HG02798 (cell line): ENCODE measurements around the gene MDP1.
"Not testable (repeated sequence)": the region's sequence is repeated elsewhere in the genome, so short reads cannot be mapped to it uniquely, and the experiment has no call there.

Source experiments
- ATAC-seq: cut with Tn5 transposase; IDR thresholded peaks from one replicate; pipeline ENCODE4 v1.9.1; 2021; ENCODE audit warnings: mild to moderate bottlenecking; ENCODE audit not compliant: unreplicated experiment, poor library complexity

The MDP1 gene

DNA sequence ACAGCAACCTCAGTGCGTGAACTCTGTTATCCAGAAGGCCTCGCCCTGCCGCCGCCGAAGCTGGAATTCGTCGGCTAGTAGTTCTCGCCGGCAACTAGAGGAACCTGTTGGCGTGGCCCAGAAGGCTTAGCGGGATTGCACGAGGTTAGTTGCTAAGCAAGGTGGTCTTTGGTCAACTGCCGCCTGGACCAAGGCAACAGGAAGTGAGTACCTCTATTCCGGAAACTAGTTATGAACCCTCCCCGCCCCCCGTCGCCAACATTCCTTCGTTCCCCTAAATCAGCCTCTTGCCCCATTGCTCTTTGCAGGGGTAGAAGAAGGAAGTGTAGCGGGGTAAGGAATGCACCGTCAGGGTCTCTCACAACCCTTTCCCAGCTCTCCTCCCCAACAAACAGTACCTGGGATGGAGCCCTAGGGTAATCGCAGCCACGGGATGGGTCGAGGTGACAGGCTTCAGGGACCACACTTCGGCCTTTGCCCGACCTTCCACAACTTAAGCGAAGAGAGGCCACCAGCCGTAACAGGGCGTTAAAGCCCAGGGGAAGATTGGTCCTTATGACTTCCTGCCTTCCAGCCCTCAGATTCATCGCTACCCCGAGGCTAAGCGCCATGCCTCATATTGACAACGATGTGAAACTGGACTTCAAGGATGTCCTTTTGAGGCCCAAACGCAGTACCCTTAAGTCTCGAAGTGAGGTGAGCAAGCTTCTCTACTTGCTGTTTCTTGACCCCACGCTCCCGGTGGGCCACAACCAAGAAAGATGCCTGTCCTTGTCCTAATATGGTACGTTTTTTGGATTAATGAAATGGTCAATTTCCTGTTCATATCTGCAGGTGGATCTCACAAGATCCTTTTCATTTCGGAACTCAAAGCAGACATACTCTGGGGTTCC is 17.0 kb upstream of the MDP1 start, which contains the start of gene GMPR2:
Gene GMPR2, plus strand, starts transcription at position 285 of the 893 bp plus-strand sequence. Its CDS starts 325 bp downstream, at position 610.
- peak; percentile 74 for ATAC-seq

DNA sequence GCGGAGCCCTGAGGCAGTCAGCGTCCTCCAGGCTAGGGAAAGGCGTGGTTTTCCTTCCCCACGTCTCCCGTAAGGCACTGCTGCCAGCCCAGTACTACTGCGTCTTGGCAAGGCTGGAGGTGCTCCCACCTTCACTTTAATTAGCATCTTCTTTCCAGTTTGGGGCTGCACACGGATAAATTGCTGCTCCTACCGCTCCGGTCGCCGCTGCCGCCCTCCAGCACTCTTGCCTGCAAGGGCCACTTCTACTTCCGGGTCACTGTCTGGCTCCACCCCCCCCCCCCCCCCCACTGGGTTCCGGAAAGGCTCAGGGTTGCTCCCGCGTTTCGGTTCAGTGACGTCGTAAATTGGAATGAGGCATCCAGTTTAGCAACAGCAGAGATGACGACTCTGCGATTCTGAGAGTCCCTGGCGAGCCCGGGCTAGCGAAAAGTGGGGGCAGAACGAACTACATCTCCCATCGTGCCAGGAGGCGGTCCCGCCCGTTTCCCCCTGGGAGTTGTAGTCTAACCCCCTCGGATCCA is 16.3 kb upstream of the MDP1 start, which contains the start of gene NEDD8:
Gene NEDD8, minus strand, starts transcription at position 247 of the 524 bp plus-strand sequence. Its CDS starts 100 bp downstream, at position 147.
- ATAC-seq = peak; percentile 77

DNA sequence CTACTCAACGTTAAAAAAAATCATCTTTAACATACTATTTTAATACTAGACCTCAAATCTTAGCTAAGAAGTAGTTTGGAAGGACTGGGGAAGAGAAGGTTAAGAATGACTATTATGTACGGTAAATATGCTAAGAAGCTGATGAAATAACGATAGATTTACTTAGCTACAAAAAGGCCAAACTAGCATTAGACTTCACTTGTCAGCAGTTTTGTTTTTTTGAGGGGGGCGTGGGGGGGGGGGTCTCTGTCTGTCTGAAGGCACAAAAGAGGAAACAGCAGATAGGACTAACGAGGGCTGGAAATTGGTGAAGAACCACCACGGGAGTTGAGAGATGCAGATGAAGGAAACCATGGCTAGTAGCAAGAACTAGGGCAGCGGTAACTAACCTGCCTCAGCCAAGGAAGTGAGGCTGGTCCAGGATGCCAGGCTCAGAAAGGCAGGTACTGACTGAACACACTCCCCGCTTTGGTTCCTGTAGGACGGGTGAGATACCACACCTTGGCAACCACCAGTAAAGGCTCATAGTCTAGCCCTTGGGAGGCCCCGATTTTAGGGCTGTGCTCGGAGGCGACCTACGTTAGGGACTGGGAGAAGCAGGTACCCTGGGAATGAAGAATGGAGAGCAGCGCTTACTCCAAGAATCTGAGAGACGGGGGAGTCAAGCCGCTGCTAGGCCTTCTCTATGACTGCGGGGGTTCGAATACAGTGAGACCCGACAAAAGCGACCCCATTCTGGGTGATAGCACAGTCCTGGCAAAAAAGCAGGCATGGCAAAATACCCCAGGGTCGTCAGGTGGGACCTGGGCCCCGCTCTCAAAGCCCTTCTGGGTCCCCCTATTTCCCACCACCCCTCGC is 15.6 kb upstream of the MDP1 start:
- no peak for ATAC-seq

DNA sequence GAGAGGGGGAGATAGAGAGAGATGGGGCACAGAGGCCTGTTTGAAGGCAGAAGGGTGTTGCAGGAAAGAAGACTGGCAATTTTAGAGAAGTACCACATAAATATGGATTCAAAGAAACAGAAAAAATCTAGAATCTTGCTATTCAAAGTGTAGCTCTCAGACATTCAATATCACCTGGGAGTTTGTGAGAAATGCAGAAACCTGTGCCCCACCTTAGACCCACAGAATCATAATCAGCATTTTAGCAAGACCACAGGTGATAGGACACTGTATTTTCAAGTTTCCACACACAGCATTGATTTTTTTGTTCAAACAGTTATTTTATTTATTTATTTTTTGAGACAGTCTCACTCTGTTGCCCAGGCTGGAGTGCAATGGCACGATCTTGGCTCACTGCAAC is 13.0 kb upstream of the MDP1 start:
- ATAC-seq = no peak

DNA sequence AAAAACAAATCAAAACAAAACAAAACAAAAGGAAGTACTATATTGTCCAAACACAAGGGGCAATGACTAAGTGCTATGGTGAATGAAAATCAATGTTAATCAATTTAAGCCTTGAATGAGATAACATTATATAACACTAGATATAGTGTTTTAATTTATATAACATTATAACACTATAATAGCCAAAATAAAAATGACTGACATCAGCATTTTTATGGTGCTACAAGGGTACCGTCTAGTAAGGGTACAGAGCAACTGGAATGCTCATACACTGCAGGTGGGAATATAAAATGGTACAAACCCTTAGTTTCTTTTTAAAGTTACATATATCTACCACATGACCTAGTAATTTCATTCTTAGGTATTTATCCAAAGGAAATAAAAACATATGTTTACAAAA is 10.6 kb upstream of the MDP1 start:
- no peak for ATAC-seq

DNA sequence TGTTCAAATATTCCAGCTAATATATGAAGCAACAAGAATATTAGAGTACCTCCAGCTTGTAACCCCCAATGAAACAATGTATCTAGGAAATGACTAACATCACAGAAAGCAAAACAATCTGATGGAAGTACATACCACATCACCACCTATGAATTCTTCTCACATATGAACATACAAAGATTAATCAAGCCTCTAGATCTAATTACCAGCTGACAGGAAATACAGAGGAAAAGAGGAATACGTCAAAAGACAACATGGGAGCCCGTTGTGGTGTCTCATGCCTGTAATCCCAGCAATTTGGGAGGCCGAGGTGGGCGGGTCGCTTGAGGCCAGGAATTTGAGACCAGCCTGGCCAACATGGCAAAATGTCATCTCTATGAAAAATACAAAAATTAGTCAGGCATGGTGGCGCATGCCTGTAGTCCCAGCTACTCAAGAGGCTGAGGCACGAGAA is 8.8 kb upstream of the MDP1 start:
- ATAC-seq = no peak

GRCh38 chr14:24222987-24223386 is 7.1 kb upstream of the MDP1 start:
- ATAC-seq = not testable (repeated sequence)

DNA sequence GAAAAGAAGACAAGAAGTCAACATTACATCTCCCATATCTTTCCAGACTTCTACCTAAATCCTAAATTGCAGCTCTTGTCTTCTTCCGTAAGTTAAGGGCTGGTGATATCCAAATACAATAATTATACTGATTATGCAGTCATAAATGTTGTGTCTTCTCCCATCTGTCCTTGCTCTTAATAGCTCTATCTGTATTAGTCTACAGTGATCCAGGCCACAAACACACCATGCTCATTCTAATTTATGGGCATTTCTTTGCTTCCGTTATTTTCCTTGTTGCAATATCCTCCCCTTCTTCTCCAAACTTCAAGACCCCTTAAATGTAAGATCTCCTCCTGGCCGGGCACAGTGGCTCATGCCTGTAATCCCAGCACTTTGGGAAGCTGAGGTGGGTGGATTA is 3.7 kb upstream of the MDP1 start:
- no peak for ATAC-seq

DNA sequence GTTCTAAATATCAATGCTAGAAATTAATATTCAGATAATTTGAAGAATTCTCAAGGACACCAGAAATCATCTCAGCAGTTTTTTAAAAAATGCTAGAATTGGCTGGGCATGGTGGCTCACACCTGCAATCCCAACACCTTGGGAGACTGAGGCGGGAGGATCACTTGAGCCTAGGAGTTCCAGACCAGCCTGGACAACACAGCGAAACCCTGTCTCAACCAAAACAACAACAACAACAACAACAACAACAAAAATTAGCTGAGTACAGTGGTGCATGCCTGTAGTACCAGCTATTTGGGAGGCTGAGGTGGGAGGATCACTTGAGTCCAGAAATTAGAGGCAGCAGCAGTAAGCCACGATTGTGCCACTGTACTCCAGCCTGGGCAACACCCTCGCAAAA is 3.2 kb upstream of the MDP1 start:
- ATAC-seq = no peak

DNA sequence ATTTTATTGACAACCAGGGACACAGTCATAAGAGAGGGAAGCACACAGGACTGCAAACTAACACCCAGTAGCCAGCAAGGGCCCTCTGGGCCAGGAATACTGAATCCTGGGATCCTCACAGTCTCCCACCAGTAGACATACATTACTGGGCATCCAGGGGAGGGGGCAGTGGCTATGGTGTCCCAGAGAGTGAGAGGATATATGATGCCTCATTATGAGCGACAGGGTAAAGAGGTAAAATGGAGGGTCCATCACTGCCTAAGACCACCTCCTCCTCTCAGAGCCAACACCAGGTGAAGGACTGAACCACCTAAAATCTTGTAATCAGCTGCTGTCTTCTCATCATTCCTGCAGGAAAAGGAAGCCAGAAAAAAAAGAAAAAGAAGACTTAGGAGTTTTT is 1.0 kb upstream of the MDP1 start:
- ATAC-seq = not testable (repeated sequence)

- no peak for ATAC-seq
Observed at GRCh38 chr14:24216345-24216699, 456 bp upstream of the MDP1 start.

DNA sequence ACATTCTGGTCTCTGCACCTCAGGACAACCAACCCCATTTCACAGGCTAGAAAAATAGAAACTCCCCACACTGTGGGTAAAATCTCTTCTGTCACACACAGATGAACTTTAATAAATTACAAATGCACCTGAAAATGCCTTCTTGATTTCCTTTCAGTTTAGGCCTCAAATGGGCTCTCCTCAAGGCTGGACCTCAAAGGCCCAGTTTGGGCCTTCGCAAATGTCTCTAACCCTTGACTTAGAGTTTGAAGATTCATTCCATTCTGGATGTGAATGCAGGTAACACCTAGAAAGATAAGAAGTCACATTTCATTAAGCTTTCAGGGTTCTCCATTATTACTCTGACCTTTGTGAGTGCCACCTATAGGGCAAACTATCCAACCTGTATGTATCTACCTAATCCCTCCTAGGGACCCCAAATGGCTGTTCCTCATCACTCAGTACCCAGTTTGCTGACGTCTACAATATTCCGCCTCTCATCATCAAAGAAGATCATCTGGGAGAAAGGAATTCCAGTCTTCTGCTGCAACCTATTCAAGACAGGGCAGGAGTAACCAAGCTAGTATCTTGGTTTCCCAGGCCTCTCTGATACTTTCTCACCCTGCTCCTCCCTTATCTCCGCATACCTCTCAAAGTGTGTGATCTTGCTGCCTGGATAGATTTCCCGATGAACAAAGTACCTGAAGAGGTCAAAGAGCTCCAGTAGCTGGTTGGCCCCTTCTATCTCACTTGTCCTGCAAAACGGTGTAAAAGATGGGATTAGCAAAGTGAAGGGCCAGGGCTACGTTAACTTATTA is 1.8 kb downstream of the MDP1 start:
- no peak for ATAC-seq

GRCh38 chr14:24212924-24213865 is 2.7 kb downstream of the MDP1 start, which contains the start of gene CHMP4A:
Gene CHMP4A, minus strand, starts transcription at chr14:24213488. Its CDS starts 49 bp downstream, at chr14:24213439.
- ATAC-seq = peak; percentile 80

DNA sequence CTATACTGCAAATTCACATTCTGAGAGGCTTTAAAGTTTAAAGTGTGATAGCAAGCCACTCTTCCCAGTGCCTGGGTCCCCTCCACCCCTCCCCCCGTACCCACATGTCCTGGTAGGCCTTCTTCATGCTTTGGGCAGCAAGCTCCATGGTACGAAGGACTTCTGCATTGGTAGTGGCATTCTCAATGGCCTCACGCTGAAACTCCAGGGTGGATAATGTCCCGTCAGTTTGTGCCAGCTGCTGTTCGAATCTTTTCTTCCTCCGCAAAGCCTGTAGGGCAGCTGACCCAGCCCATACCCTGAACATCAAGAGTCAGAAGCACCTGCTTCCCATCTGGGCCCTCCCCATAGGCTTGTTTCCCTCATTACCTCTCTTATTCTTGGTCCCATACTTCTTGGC is 4.6 kb downstream of the MDP1 start:
- ATAC-seq = no peak

DNA sequence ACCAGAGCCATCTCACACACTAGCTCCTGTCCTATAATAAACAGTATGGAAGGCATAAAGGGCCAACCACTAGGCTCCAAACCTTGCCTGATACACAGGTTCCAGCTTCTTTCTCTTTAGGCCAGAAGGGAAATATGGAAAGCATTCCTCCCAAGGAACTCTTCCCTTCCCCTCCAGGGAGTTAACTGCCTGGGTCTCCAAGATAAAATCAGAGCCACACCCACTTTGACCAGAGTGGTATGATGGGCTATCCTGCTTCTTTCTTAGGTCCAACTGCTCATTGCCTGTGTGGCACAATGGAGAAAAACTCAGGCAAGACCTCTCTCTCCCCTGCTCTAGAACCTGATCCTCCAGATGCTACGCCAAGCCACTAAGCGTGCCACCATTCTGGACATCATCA is 8.2 kb downstream of the MDP1 start:
- no peak for ATAC-seq

GRCh38 chr14:24207104-24207551 is 8.7 kb downstream of the MDP1 start:
- ATAC-seq = no peak

GRCh38 chr14:24206260-24207103 is 9.4 kb downstream of the MDP1 start:
- no peak for ATAC-seq
